Kidney glomerular epithelial cell (primary cell): Measurements from ENCODE around the gene FBXO41.

Experiments
- DNase-seq: peaks from one replicate; lab custom pipeline; 2025; lab: John Stamatoyannopoulos, UW

FBXO41 gene

DNA sequence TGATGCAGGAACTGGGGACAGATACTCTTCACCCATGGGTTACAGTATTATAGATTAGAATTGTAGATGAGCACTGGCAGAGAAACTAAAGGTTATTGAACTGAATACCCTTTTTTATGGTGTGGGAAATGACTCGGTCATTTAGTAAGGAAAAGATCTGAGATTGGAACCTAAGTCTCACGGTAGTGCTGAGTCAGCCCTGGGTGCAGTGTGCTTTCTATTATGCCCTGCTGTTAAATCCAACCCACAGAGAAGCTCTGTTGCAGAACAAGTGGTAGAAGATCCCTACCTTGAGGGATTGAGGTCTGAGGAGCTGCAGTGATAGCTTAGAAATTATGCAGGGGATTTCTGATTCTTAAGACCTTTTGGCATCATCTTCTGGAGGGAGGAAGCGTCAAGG is 37.4 kb downstream of the FBXO41 start:
- DNase-seq = no peak

DNA sequence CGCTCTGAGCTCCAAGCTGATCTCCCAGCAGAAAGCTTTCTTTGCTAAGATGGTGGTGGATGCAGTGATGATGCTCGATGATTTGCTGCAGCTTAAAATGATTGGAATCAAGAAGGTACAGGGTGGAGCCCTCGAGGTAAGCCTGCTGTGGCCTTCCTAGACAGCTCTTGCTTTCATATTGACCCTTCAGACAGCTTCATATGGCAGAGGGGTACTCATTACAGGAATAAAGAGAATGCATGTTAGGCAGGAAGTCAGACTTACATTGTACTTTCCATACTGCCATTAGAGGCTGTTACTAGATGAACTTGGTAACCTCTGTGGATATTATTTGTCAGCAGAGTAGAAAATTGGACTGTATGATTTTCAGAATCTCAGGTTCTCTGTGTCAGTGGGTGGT is 39.7 kb downstream of the FBXO41 start:
- DNase-seq = no peak

DNA sequence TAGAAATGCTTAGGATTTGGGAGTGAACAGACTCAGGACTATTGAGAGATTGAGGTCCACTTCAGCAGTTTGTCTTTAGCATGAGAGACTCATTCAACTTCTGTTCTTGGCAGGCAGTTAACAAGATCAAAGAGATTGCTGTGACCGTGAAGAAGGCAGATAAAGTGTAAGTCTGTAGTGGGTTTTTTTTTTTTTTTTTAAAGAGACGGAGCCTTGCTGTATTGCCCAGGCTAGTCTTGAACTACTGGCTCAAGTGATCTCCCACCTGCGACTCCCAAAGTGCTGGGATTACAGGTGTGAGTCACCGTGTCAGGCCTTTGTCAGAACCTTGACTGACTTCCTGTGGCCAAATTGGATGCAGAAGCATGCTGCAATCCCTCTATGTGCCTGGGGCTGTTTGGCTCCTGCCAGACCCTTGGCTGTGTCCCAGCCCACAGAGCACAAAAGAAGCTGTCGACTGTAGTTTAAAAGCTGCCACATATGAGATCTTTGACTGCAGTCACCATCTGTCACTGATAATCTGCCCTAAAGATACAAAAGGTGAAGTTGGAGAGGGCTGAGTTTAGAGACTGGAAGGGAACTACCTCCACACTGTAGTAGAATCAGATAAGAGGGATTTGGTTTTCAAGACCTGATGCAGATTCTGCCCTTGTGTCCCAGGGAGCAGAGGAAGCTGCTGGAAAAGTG is 40.3 kb downstream of the FBXO41 start:
- no peak for DNase-seq

DNA sequence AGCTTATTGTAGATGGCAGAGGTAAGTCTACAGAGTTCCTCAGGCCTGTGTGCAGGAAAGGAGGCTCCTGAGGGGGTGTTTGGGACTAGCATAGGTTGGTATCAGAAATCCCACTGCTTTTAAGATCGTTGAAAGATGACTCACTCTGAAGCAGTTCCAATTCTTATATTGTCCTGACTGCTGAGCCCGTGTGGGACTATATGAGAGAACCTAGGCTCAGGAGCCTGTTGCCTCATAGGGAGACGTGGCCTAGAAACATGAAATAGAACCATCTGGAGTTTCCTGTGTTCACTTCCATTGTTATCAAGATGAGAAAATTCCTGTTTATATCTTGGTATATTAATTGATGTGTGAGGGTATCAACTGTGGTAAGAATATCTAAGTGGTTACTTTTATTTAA is 44.5 kb downstream of the FBXO41 start:
- no peak for DNase-seq

DNA sequence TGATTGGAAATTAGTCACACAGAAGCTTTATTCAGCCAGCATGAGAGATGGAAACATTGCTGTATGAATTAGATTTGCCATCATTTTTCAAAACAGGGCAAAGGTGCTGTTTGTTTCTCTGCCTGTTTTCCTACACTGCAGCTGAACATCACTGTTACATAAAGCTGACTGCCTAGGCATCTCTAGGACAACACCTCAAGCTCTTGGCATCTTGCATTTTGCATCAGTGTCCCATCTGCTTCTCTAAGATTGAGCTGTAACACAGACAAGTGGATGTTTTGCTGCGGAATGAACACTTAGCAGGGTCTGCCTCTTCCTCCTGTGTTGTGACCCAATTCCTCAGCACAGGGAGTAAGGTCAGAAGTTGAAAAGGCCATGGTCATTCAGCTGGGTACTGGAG is 45.3 kb downstream of the FBXO41 start:
- DNase-seq = no peak

DNA sequence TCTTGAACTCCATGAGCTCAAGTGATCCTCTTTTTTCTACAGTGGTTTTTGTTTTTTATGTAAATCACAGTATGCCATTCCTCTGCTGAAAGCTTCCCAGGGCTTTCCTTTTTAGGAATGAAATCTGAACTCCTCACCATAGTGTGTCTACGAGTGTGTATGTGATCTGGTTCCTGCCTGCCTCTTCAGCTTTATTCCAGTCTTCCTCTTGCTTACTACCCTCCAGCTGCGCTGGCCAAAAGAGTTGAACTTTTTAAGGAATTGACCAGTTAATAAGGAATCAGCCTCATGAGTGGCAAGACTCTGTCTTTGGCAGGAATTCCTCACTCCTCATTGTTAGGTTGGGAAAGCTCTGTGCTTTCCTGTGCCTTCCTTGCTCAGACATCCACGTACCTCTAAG is 46.1 kb downstream of the FBXO41 start:
- DNase-seq = no peak

GRCh38 chr2:73237168-73237567 is 47.1 kb downstream of the FBXO41 start:
- DNase-seq = no peak

GRCh38 chr2:73235315-73236028 is 48.8 kb downstream of the FBXO41 start:
- DNase-seq = no peak

DNA sequence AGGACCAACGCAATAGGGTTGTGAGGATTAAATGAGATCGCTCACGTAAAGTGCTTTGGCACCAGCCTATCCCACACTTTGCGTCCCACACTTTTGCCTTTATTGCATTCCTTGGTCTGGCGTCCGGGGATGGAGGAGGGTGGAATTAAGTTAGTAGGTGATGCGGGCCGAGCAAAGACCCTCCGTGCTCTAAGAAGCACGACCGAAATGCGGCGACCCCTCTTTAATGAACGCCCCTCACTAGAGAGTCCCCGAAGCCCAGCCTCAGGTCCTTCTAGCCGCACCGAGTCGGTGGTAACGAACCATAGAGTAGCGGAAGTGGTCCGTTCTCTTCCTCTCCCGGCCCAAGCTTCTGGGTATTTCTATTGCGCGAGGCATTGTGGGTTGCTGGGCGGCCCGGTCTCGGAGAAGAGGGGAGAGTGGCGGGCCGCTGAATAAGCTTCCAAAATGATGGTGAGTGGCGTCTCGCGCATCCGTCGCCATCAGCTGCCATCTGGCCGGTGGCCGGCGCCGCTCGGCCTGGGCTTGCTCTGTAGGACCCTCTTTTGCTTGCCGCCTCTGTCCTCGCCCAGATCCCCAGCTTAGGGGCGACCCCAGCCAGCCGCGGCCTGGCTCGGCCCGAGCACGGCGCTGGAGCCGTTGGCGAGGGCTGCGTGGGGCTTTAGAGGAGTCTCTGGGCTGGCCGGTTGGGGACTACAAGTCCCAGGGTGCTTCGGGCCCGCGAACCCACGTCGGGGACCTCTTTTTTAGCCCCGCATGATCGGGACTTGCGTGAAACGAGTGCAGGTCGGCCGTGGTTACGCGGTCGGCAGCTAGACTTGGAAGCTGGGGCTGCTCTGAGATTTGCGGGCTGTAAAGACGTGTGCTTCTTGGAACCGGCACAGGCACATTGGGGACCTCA is 50.1 kb downstream of the FBXO41 start, which contains the start of gene CCT7:
Gene CCT7 (plus strand): TSS at position 377 of the 901 bp plus-strand sequence. CDS start 71 bp downstream, at position 448.
- peak; percentile 75 for DNase-seq

DNA sequence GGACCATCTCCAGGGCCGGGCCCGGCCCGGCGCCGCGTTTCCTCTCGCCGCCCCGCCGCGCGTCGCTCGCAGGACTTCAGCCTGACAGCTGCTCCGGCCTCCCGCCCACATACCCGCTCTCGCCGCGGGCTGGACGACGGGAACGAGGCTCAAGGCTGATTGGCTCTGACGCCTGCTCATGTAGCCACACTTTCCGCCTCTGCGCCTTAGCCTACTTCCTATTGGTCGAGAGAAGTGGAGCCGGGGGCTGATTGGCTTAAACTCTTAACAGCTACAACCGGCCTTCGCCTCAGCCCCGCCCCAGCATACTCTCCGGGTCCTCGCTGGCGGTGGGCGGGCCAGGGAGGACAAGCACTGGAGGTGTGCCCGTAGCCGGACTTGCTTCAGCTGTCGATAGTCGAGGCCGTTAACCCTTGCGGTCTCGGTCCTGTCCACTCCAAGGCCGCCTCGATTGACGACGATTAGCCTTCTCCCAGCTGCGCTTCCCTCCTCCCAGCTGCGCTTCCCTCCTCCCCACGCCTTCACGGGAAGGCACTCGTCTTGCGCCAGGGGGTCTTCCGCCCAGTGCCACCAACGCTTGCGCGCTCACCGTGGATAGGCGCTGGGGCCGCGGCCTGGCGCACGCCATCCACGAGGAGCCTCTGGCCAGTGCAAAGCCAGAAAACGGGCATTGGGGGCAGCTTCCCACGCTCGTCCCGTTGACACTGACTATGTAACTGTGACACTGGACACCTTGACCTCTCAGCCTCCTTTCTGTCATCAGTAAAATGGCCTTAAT is 50.9 kb downstream of the FBXO41 start, which contains the start of gene PRADC1:
Gene PRADC1 (minus strand): TSS at position 86 of the 778 bp plus-strand sequence. CDS start 79 bp downstream, at position 7.
- peak; percentile 99 for DNase-seq

GRCh38 chr2:73232403-73233153 is 51.7 kb downstream of the FBXO41 start:
- DNase-seq = no peak

GRCh38 chr2:73228631-73229030 is 55.6 kb downstream of the FBXO41 start:
- DNase-seq = no peak

DNA sequence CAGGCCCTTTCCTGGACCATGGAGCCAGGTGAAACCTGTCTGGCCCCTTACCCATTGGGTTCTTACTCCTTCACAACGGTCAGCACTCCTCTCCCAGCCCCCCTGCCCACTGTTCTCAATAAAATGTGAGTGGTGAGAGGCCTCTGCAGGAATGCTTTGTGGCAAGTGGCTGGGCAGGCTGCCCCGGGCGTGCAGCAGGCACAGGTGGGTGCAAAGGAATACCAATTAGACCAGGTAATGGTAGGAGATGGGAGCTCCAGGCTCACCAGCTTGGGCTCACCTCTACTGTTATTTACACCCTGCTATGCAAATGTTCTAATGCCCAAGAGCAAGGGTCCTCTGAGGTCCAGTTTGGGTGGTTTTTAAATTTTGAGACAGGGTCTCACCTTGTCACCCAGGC is 57.2 kb downstream of the FBXO41 start:
- DNase-seq = no peak

DNA sequence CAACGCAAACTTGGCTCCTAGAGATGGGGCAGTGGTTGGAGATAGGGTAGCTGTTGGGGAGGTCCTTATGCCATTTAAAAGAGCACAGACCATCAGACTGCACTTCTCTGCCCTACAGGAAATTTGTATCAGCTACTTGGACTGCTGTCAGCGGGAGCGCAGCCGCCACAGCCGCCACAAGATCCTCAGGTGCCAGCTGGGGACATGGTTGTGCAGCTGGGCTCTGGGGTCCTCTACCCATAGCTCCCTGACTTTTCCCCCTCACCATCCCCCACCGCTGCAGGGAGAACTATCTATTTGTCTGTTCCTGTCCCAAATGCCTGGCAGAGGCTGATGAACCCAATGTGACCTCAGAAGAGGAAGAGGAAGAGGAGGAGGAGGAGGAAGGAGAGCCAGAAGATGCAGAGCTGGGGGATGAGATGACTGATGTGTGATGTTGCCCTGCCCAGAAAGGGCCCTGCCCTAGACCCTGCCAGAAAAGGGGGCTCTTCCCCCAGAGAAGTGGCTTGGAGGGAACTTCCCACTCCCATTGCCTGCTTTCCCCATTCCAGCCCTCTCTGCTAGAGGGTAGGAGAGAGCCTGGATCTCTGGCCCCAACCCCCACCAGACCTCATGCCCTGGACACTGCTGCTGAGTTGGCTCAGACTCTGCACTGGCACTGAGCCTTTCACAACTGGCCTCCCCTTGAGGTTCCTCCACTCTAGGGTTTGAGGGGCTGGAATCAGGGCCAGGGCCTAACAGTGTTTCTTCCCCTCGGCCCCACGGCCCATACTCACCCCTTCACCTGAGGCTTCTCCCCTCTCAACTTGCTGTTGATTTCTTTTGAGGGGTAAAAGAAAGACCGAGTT is 58.5 kb downstream of the FBXO41 start:
- DNase-seq = no peak

- DNase-seq = no peak
These were observed 60.5 kb downstream of the FBXO41 start for GRCh38 chr2:73223821-73224220.

DNA sequence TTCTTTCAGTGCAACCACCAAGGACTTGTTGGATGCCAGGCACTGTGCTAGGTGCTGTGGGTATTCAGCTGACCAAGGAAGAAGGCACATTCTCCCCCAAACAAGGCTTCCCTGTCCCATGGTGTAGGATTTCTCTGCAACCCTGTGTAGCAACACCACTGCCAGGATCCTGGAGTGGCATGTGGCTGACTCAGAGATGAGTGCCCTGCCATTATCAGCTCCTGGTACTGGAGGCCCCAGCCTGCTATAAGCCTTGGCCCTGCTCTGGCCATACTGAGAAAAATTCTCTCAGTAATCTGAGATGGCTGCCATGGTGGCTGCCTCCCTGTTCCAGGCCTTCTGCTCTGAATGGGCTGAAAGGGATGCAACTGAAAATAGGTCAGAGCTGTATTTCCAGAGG is 66.0 kb downstream of the FBXO41 start:
- peak; percentile 9 for DNase-seq

DNA sequence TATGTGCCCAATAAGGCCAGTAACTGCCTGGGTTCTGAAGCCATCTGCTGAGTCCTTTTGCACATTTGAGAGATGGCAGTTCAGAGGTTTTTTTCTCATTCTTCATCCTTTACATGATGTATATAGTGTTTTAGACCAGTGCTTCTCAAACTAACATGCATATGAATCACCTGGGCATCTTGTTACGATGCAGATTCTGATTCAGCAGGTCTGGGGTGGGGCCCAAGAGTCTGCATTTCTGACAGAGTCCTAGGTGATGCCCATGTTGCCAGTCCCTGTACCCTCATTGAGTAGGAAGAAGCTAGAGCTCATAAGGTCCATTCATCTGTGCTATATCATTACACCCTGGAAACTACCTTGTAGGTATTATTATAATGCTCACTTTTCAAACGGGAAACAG is 66.5 kb downstream of the FBXO41 start:
- DNase-seq = no peak

- no peak for DNase-seq
These were observed 67.1 kb downstream of the FBXO41 start for GRCh38 chr2:73217160-73217559.

- no peak for DNase-seq
These were observed 69.0 kb downstream of the FBXO41 start for GRCh38 chr2:73215254-73215653.
